LNCAP (cell line): Measurements from ENCODE around the gene TIE1.

Experiments used
- TF ChIP-seq, protein P1 (sequence below): fragments of 450-650 bp; IDR thresholded peaks from 2 replicates; pipeline ENCODE4 v1.5.1; 2017; ENCODE audit warnings: mild to moderate bottlenecking

The TIE1 gene

GRCh38 chr1:43366601-43367025 is 65.8 kb downstream of the TIE1 start:
- TF ChIP-seq, protein P1, sequence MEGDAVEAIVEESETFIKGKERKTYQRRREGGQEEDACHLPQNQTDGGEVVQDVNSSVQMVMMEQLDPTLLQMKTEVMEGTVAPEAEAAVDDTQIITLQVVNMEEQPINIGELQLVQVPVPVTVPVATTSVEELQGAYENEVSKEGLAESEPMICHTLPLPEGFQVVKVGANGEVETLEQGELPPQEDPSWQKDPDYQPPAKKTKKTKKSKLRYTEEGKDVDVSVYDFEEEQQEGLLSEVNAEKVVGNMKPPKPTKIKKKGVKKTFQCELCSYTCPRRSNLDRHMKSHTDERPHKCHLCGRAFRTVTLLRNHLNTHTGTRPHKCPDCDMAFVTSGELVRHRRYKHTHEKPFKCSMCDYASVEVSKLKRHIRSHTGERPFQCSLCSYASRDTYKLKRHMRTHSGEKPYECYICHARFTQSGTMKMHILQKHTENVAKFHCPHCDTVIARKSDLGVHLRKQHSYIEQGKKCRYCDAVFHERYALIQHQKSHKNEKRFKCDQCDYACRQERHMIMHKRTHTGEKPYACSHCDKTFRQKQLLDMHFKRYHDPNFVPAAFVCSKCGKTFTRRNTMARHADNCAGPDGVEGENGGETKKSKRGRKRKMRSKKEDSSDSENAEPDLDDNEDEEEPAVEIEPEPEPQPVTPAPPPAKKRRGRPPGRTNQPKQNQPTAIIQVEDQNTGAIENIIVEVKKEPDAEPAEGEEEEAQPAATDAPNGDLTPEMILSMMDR = no peak

GRCh38 chr1:43367026-43367903 is 66.5 kb downstream of the TIE1 start:
- TF ChIP-seq, protein P1 = no peak

DNA sequence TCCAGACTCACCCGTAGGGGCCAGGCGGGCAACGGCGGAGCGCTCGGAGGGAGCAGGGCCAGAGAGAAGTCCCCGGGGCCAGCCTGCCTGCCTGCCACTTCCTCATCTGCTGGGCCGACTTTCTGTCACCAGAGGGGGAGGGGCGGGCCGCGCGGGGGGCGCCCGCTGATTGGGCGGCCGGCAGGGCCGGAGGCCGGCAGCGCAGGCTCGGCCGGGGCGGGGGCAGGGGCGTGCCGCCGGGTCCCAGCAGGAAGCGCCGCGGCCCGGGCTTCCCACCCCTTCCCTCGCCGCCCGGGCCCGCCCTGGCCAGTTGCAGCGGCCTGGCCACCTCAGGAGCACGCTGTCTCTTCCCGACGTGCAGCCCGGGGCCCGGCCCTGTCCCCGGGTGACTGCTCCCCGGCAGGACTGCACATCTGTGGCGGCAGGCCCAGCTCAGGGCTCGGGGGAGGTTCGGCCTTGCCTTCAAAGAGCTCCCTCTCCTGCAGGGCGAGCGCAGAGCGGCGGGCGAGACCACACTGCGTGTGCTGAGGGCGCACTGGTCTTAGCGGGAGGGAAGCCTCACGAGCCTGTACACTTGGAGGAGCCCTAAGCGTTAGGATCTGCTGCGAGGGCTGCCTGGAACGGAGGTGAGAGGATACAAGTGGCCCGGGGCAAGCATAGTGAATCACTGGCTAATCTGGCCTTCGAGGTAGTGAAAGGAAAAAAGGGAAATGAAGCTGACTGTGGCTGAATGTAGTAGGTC is 67.3 kb downstream of the TIE1 start, which contains the start of gene ELOVL1:
Gene ELOVL1 (minus strand): TSS at position 108 of the 742 bp plus-strand sequence. CDS start 2,402 bp downstream, outside the sequence.
- TF ChIP-seq, protein P1 = peak; percentile 27; the same call in 1 of the 2 replicates

GRCh38 chr1:43368646-43369020 is 67.9 kb downstream of the TIE1 start:
- TF ChIP-seq, protein P1 = no peak

DNA sequence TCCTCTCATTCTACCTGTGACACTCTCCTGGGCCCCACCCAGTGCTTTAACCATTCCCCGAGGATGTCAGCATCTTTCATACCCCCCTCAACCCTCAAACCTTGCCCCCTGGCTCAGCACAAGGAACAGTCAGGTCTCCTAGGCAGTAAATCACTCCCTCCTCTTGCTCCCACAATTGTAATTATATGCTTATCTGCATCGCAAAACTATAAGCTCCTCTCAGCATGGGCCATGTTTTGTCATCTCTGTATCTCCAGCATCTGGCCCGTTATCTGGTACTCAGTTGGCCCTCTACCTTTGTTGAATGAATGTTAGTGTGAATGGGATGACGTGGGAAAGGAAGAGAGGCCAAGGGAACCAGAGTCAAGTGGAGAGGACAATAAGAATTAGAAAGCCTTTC is 69.8 kb downstream of the TIE1 start:
- TF ChIP-seq, protein P1 = no peak

- TF ChIP-seq, protein P1 = no peak
Observed at GRCh38 chr1:43372172-43372571, 71.4 kb downstream of the TIE1 start.
